A549 (cell line): ENCODE results near the gene CIT. TPM values are rescaled to one million over a fixed set of nuclear protein-coding genes. Genes with fewer than 3 reads are reported as not detected.
A peak's percentile ranks its signal among the peaks of the same experiment; 100 is the strongest.

Source experiments
- BCL3 ChIP-seq: fragments of >200 bp; sonication (Bioruptor Twin); formaldehyde crosslinking; IDR thresholded peaks from 3 replicates; pipeline ENCODE4 v1.6.1; 2016
- BHLHE40 ChIP-seq: IDR thresholded peaks from 2 replicates; pipeline ENCODE4 v1.6.1; 2012; ENCODE audit warnings: low read depth, low read length, inconsistent platforms
- CBX8 ChIP-seq: fragments of 200-600 bp; sonication (generic); IDR thresholded peaks from 2 replicates; pipeline ENCODE4 v1.6.1; 2016
- E2F6 ChIP-seq: IDR thresholded peaks from 2 replicates; pipeline ENCODE4 v1.6.1; 2012; ENCODE audit warnings: low read depth, borderline replicate concordance
- EHF ChIP-seq: fragments of 250-450 bp; sonication (Bioruptor Pico); IDR thresholded peaks from 2 replicates; pipeline ENCODE4 v1.5.0; 2020; ENCODE audit warnings: mild to moderate bottlenecking
- FOSB ChIP-seq: fragments of 250-450 bp; sonication (Bioruptor Pico); IDR thresholded peaks from 2 replicates; pipeline ENCODE4 v1.5.0; 2020; ENCODE audit warnings: mild to moderate bottlenecking, moderate library complexity
- FOSL2 ChIP-seq, 2 experiments: fragments of 450-650 bp in 1 of 2; fragments of >200 bp in 1 of 2; sonication (Bioruptor Twin) in 1 of 2; formaldehyde crosslinking; IDR thresholded peaks; 2 replicates each; pipeline versions ENCODE4 v1.5.0 to v1.6.1; 2016 to 2020; ENCODE audit warnings: mild to moderate bottlenecking in 1 of 2, moderate library complexity in 1 of 2
- FOXS1 ChIP-seq: fragments of 250-450 bp; sonication (Bioruptor Pico); IDR thresholded peaks from 2 replicates; pipeline ENCODE4 v1.5.0; 2020; ENCODE audit warnings: mild to moderate bottlenecking, moderate library complexity
- HMGXB4 ChIP-seq: fragments of 250-450 bp; sonication (Bioruptor Pico); IDR thresholded peaks from 2 replicates; pipeline ENCODE4 v1.5.0; 2021; ENCODE audit warnings: mild to moderate bottlenecking, moderate library complexity, borderline replicate concordance
- HOXA7 ChIP-seq: fragments of 250-450 bp; sonication (Bioruptor Pico); IDR thresholded peaks from 2 replicates; pipeline ENCODE4 v1.5.0; 2020; ENCODE audit warnings: mild to moderate bottlenecking, moderate library complexity
- HOXB5 ChIP-seq: fragments of 250-450 bp; sonication (Bioruptor Pico); IDR thresholded peaks from 2 replicates; pipeline ENCODE4 v1.5.0; 2020; ENCODE audit warnings: mild to moderate bottlenecking, moderate library complexity
- JUNB ChIP-seq: fragments of >200 bp; sonication (Bioruptor Twin); formaldehyde crosslinking; IDR thresholded peaks from 2 replicates; pipeline ENCODE4 v1.6.1; 2016
- KDM1A ChIP-seq: fragments of 200-600 bp; sonication (generic); IDR thresholded peaks from 2 replicates; pipeline ENCODE4 v1.6.1; 2016; ENCODE audit warnings: low read depth, mild to moderate bottlenecking
- MAX ChIP-seq: IDR thresholded peaks from 2 replicates; pipeline ENCODE4 v1.6.1; 2012
- MAZ ChIP-seq: fragments of 150-350 bp; IDR thresholded peaks from 2 replicates; pipeline ENCODE4 v1.6.1; 2014; ENCODE audit warnings: antibody characterized with exemption, low read depth, low read length, borderline replicate concordance
- MYC ChIP-seq: IDR thresholded peaks from 2 replicates; pipeline ENCODE4 v1.6.1; 2012; ENCODE audit warnings: mild to moderate bottlenecking, inconsistent platforms, low read length, improper control_type of control experiment, borderline replicate concordance
- NFE2L2 ChIP-seq: fragments of 150-350 bp; conservative IDR thresholded peaks from 2 replicates; pipeline ENCODE4 v1.6.1; 2014; ENCODE audit warnings: low read length
- PBX3 ChIP-seq: IDR thresholded peaks from 2 replicates; pipeline ENCODE4 v1.6.1; 2012
- PHF8 ChIP-seq: fragments of 200-600 bp; sonication (generic); IDR thresholded peaks from 2 replicates; pipeline ENCODE4 v1.6.1; 2016; ENCODE audit warnings: low read depth, mild to moderate bottlenecking, antibody characterized with exemption, moderate library complexity, borderline replicate concordance
- POLR2AphosphoS2 ChIP-seq: conservative IDR thresholded peaks from 2 replicates; pipeline ENCODE4 v1.6.1; 2012; ENCODE audit warnings: low read length, improper control_type of control experiment, inconsistent platforms
- REST ChIP-seq: fragments of 200-600 bp; sonication (generic); IDR thresholded peaks from 2 replicates; pipeline ENCODE4 v1.6.1; 2016; ENCODE audit warnings: antibody characterized with exemption, mild to moderate bottlenecking, moderate library complexity
- SMC3 ChIP-seq: fragments of >200 bp; sonication (Bioruptor Twin); formaldehyde crosslinking; IDR thresholded peaks from 3 replicates; pipeline ENCODE4 v1.6.1; 2018; ENCODE audit warnings: inconsistent platforms
- TFCP2L1 ChIP-seq: fragments of 250-450 bp; sonication (Bioruptor Pico); IDR thresholded peaks from 2 replicates; pipeline ENCODE4 v1.5.0; 2021; ENCODE audit warnings: mild to moderate bottlenecking
- USF2 ChIP-seq: fragments of 450-650 bp; IDR thresholded peaks from 2 replicates; pipeline ENCODE4 v1.6.1; 2014; ENCODE audit warnings: antibody characterized with exemption
- ZC3H11A ChIP-seq: fragments of 450-650 bp; IDR thresholded peaks from 2 replicates; pipeline ENCODE4 v1.6.1; 2014; ENCODE audit warnings: antibody characterized with exemption, mild to moderate bottlenecking
- polyA plus RNA-seq, 4 experiments: library from polyadenylated mRNA; depleted of rRNA in 3 of 4; stranded (reverse); fragments of >200 nt; fragmentation: RNase III in 1 of 4; extraction: RNeasy Plus Mini Kit Qiagen cat#74134 plus additional on column Dnase treatment in 1 of 4; gene quantifications; 2 replicates in 3 of 4; 3 replicates in 1 of 4; pipeline ENCODE4 v1.2.3, GENCODE V29; 2011 to 2017

The CIT gene
- polyA plus RNA-seq, 2 of the 4 experiments (the other 2 are of a cell fraction) = 12.5 to 25.4 TPM

GRCh38 chr12:119876761-119877638 lies at the start of gene CIT (continued):
- peak; percentile 97 for TF ChIP-seq PBX3
- no peak for TF ChIP-seq JUNB
- 0 out of 2 replicates have a peak, but pooled peaks have one; percentile 18 for TF ChIP-seq PHF8
- TF ChIP-seq BCL3 = no peak
- no peak for TF ChIP-seq USF2
- TF ChIP-seq NFE2L2 = no peak
- TF ChIP-seq POLR2AphosphoS2 = no peak
- no peak for TF ChIP-seq MYC
- TF ChIP-seq MAZ = no peak
- TF ChIP-seq TFCP2L1 = no peak
- TF ChIP-seq HOXB5 (CRISPR knock-in tag) = no peak
- TF ChIP-seq FOXS1 = no peak
- peak; percentile 78 for TF ChIP-seq MAX
- no peak for TF ChIP-seq CBX8
- no peak for TF ChIP-seq HMGXB4 (CRISPR knock-in tag)
- TF ChIP-seq BHLHE40 = no peak
- TF ChIP-seq SMC3 = no peak
- no peak for TF ChIP-seq KDM1A
- no peak for TF ChIP-seq HOXA7
- TF ChIP-seq E2F6 = peak; percentile 43; the same call in 1 of the 2 replicates
- TF ChIP-seq EHF (CRISPR knock-in tag) = no peak
- TF ChIP-seq FOSB (CRISPR knock-in tag) = no peak
- TF ChIP-seq ZC3H11A = no peak
- no peak for TF ChIP-seq REST
- TF ChIP-seq FOSL2 (IDR thresholded peaks at IDR 0.05) = no peak
- no peak for TF ChIP-seq FOSL2 (CRISPR knock-in tag; IDR thresholded peaks at IDR 0.05)
